GM18870 (cell line): Measurements from ENCODE around the gene DMRTB1.

Source experiments
- ATAC-seq: cut with Tn5 transposase; IDR thresholded peaks from one replicate; pipeline ENCODE4 v1.9.1; 2021; ENCODE audit warnings: moderate library complexity; ENCODE audit not compliant: unreplicated experiment

The DMRTB1 gene

DNA sequence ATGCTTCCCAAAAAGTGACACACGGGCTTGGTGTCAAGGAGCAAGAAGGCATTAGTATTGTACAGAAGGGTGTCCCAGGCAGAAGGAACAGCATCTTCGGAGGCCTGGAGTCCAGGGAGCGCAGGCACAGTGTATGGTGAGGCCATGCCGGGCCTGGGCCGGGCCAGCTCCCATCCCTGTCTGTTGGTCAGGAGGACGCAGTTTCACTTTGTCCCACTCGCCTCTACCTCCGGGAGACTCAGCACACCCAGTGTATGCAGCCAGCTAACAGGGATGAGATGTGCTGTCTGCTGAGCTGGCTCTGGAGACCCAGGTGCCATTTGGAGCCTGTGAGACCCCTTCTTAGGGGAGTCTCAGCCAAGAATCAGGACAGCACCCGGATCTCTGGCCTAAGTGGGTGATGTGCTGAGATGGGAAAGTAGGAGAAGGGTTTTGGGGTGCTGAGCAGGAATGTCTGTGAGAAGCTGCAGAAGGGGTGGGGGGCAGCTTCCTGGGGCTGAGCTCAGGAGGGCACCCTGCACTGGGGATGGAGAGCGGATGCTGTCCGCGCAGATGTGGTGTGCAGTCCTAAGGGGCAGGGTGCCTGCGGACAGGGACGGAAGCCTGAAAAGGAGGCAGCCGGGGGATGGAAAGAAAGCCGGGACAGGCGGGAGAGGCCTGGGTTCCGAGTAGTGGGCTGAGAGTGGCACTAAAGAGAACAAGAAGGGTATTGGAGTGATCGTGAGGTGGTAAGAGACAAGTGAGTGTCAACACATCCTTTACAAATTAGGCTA, 25.7 kb downstream of the DMRTB1 start:
- no peak for ATAC-seq

DNA sequence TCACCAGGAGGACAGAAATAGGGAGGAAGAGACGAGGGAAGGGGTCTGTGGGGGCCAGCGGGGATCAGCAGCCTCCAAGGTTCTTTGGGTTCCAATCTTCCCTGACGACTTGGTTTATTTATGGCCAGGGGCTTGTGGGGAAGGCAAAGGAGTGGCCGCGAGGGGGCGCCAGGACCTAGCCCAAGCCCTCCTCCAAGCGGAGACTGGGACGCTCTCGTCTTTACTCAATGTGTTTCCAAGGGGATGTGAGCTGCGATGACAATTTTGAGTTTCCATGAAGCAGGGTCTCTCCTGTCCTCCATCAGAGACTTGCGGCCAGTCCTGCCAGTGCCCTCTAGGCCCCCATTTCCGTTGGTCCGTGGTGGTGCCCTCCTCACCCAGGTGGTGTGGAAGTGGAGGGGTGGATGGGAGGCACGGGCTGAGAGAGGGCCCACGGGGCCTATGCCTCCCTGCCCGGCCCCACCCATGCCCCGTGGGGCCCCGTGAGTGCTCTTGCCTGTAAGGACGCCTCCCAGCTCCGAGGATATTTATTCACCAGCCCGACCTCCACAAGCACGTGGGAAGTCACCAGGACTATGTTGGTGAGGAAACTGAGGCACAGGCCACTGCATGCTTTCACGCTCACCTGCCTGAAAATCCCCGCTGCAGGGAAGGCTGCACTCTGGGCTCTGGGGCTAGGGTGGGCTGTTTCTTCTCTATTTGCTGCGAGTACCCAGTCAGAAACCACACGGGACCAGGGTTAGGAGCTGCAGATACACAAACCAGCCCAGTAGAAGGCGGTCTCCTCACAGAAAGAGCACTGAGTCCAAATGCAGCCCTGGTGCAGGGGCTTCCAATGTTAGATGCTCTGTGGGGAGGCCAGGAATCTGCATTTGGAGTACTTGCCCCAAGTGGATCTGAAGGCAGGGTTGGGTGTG, 26.5 kb downstream of the DMRTB1 start:
- ATAC-seq = no peak

DNA sequence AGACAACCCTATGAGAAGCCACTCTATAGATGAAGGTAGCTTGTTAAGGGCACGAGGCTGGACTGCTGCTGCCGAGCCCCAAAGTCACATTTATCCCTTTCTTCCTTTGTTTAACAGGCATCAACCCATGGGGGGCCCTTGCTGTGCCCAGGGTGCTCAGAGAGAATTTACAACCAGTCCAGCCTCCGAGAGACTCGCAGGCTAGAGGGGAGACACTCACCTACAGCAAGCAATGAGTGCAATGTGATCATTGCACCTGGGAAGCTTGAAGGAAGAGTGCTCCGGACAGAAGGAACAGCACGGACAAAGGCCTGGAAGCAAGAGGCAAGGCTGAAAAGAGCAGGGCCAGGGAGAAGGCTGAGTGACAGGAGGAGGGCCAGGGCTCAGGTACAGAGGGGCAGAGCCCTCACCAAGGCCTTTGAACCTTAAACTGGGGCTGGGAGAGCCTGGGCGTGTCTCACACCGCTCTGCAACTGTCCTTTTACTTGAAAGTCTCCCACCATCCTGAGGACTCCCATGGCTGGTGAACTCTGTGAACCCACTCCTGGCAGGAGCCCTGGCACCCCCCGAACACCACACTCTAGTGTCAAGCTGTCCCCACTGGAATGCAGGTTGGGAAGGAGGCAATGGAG, 27.3 kb downstream of the DMRTB1 start:
- ATAC-seq = no peak

GRCh38 chr1:53490351-53490750, 31.2 kb downstream of the DMRTB1 start:
- no peak for ATAC-seq

GRCh38 chr1:53495633-53496345, 36.6 kb downstream of the DMRTB1 start:
- ATAC-seq = no peak

- no peak for ATAC-seq
Observed at GRCh38 chr1:53498555-53499131, 39.4 kb downstream of the DMRTB1 start.

DNA sequence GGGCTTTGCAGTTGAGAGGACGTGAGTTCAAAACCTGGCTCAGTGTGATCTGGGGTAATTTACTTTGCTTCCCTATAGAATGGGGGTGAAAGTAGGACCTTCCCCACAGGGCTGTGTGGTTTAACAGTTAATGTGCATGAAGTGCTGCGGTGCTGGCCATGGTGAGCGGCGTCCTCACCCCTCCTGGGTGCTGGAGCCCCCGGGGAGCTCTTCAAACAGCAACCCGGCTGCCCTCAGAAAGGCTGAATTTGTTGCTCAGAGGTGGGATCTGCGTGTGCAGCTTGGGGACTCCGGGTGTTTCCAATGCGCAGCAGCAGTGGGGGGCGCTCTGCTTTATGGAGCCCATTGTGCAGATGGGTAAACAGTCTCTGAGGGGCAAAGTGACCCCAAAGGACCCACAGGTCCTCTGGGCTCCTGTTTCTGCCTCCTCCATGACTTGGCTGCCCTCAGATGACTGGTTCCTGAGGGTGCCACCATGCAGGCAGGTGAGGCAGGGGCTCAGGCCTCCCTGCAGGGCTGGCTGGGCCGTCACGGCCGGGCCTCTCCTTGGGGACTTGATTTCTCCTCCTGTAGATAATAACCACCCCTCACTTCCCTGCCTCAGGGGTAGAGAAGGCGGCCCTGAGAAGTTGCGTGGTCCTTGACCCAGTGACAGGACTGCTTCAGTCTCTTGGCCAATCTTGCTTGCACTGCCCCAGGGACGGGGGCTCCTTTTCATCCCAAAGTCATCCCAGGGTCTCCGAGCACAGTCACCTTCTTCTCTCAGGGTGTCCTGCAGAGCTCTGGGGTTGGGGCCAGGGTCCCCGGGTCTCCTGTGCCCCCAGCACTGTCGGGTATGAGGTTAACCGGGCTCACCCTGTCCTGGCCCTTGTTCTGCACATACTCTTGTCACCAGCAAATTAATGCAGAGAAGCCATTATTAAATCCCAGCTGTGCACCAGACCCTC, 40.3 kb downstream of the DMRTB1 start:
- ATAC-seq = no peak

- ATAC-seq = no peak
Observed at GRCh38 chr1:53500204-53501064, 41.2 kb downstream of the DMRTB1 start.

DNA sequence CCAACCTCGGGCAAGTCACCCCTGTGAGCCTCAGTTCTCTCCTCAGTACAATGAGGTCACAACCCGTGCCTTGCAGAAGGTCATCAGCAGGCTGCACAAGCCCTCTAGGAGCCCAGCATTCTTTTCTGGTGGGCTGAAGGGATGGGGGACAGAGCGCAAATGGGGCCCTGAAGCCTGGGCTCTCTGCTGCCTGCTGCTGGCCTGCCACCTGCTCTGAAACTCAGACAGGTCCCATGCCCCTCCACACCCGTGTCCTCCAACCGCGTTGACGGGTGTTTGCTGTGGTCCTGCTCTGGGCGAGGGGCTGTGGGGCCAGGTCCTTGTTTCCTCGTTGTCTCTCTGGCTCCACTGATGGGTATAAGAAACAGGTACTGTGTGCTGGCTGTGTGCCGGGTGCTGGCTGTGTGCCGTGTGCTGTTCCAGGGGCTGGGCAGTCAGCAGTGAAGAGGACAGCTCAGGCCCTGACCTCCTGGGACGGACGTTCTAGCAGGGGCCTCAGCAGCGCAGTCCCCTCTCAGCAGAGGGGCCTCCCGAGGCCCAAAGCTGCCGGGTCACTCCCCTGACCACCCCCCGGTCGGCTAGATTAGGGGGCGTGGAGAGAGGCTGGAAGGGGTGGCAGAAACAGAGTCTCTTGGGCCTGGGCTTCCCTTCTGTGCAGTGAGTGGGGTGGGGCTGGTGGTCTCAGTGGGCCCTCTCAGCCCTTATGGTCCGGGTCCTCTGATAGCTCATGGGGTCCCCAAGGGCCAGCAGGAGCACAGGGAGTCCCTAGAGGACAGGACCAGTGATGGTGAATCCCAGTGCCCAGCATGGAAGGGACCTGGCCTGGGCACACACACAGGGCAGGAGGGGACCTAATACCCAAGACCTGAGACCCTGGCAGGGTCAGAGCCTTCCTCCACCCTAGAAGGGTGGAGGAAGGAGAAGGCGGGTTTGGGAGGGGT, 42.1 kb downstream of the DMRTB1 start:
- ATAC-seq = no peak

- ATAC-seq = no peak
Observed at GRCh38 chr1:53502641-53503432, 43.6 kb downstream of the DMRTB1 start.

DNA sequence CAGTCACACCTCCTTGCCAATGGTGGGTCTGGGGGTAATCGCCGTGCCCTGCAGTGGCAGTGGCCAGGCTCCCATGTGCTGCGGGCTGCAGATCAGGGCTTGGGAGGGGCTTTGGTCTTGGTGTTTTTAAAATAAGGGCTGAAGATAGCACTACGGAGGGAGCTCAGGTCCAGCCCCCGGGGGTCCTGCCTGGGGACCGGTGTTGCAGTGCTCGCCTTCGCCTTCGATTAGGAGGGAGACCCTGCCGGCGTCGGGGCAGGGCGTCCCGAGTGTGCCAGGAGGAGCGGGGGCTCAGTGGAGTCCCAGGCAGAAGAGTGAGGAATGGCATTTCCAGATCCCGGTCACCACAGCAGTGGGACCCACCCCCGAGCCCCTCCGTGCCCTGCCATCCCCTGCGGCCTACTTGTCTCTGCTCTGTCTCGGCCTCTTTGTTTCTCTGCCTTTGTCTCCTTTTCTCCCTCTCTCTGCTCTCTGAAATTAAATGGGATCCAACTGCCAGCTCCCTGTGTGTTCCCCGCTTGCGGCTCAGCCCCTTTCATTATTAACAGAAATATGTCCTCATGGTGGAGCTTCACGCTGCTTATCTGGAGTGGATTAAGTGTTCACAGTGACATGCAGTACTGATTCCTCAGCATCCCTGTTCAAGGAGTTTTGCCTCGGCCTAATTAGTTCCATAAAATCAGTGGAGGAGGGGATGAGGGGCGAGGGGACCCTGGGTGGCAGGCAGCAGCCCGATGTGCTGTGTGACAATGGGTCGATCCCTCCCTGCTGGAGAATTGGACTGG, 44.4 kb downstream of the DMRTB1 start:
- ATAC-seq = no peak

- ATAC-seq = no peak
Observed at GRCh38 chr1:53504901-53505300, 45.7 kb downstream of the DMRTB1 start.

DNA sequence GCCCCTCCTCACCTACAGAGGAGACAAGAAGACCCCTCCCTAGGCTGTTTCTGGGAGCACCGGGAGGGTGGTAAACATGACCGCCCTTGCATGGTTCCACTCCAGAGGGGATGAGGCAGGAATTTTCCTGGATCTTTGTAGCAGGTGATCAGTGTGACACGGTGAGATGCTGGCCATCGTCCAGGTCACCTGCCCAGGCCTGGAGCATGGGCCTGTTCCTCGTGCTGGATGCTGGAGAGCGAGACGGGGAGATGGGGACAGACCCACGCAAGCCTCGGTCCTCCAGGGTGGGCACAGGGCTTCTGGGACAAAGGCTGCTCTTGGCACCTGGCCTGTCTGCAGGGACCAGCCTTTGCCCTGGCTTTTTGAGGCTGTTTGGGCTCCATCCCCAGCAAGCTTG, 46.2 kb downstream of the DMRTB1 start:
- ATAC-seq = no peak

GRCh38 chr1:53505891-53506290, 46.7 kb downstream of the DMRTB1 start:
- no peak for ATAC-seq

DNA sequence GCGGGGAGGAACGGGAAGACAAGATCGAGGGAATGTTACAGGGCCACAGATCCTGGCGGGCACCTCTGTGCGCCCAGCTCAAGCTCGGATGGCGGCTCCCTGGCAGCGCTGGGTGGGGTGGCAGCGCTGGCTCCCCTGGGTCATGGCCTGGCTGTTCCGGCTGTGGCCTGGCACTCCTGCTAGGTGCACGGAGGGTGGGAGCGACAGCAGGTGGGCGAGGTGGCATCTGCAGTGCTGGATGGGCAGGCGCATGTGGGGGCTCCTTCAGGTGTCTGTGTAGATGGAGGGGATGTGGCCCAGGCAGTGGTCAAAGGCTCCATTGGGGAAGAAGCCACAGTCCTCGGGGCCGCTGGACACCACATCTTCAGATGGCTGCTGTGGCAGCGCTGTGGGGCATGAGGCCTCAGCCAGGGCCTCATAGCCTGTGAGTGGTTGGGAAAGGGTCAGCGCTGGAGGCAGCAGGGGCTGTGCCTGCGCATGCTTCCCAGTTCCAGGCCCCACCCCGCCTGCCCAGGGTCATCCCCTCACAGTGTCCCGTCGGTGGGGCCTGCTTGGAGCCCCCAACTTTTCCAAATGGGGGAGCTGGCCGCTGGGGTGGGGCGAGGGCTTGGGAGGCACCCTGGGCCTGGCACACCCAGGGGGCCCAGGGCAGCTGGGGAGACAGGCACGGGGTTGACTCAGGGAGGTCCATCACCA, 47.3 kb downstream of the DMRTB1 start:
- no peak for ATAC-seq
